Endodermal cell (in vitro differentiated cells): ENCODE measurements around the gene MLLT6. TPM values are rescaled to one million over a fixed set of nuclear protein-coding genes. Genes with fewer than 3 reads are reported as not detected.

ENCODE experiments used
- DNase-seq: peaks from one replicate; pipeline ENCODE4 v3.0.0-alpha.2; 2017
- H3K27ac ChIP-seq: 2 replicates; pipeline ENCODE4 v1.5.1; 2013; ENCODE audit warnings: mild to moderate bottlenecking, low read depth, low read length, moderate library complexity
- H3K27me3 ChIP-seq: 2 replicates; pipeline ENCODE4 v1.6.1; 2013; ENCODE audit warnings: mild to moderate bottlenecking, low read length, moderate library complexity; ENCODE audit not compliant: insufficient read depth, control insufficient read depth, poor library complexity, severe bottlenecking
- H3K36me3 ChIP-seq: 2 replicates; pipeline ENCODE4 v1.7.0; 2013; ENCODE audit warnings: mild to moderate bottlenecking, low read length, moderate library complexity; ENCODE audit not compliant: control insufficient read depth, insufficient read depth
- H3K4me1 ChIP-seq: one replicate; pipeline ENCODE4 v1.7.0; 2013; ENCODE audit warnings: low read length; ENCODE audit not compliant: control insufficient read depth, insufficient read depth
- H3K4me3 ChIP-seq: 2 replicates; pipeline ENCODE4 v1.5.1; 2013; ENCODE audit warnings: mild to moderate bottlenecking, low read length, moderate library complexity
- H3K9ac ChIP-seq: 2 replicates; pipeline ENCODE4 v1.6.1; 2013; ENCODE audit warnings: mild to moderate bottlenecking, low read length, moderate library complexity; ENCODE audit not compliant: poor library complexity, severe bottlenecking; ENCODE audit errors: extremely low read depth
- H3K9me3 ChIP-seq: 2 replicates; pipeline ENCODE4 v1.6.1; 2013; ENCODE audit warnings: mild to moderate bottlenecking, low read length, moderate library complexity; ENCODE audit not compliant: control insufficient read depth
- H3K27ac Mint-ChIP-seq: 2 replicates; pipeline ENCODE4 v1.8.0; 2020; ENCODE audit warnings: mixed read lengths
- H3K27me3 Mint-ChIP-seq: 2 replicates; pipeline ENCODE4 v1.8.0; 2021; ENCODE audit warnings: mild to moderate bottlenecking, mixed read lengths; ENCODE audit not compliant: insufficient read depth
- H3K36me3 Mint-ChIP-seq: 2 replicates; pipeline ENCODE4 v1.8.0; 2020; ENCODE audit warnings: low read depth, mixed read lengths
- H3K4me1 Mint-ChIP-seq: 2 replicates; pipeline ENCODE4 v1.8.0; 2020; ENCODE audit warnings: mixed read lengths
- H3K4me3 Mint-ChIP-seq: 2 replicates; pipeline ENCODE4 v1.8.0; 2020; ENCODE audit warnings: mild to moderate bottlenecking, moderate library complexity, mixed read lengths
- H3K9me3 Mint-ChIP-seq: 2 replicates; pipeline ENCODE4 v1.8.0; 2020; ENCODE audit warnings: mild to moderate bottlenecking, mixed read lengths
- WGBS, 2 experiments: methylation state at CpG; one replicate each; pipeline versions ENCODE4 v1.1.5 to v1.1.7; 2013; ENCODE audit warnings: missing lambda C conversion rate in 2 of 2, mixed read lengths in 1 of 2; ENCODE audit not compliant: insufficient coverage in 1 of 2, insufficient read length in 1 of 2; 5-methylcytosine and 5-hydroxymethylcytosine counted together
- total RNA-seq, 2 donors: library from RNA; stranded (reverse); fragmentation: NEBNext Ultra II Directional in 1 of 2; extraction: Animal tissue kit (Norgen Biotek cat#: 25700) in 1 of 2; gene quantifications; 2 replicates in 1 of 2; 3 replicates in 1 of 2; pipeline ENCODE4 v1.2.1, GENCODE V29; 2021
- TF ChIP-seq, protein P1 (sequence below): fragments of 200-600 bp; sonication (generic); conservative IDR thresholded peaks from 2 replicates; pipeline ENCODE4 v1.5.0; 2021; ENCODE audit warnings: antibody characterized with exemption, mild to moderate bottlenecking

Gene MLLT6
- total RNA-seq, 2 donors from 2014 or later = 112 to 127 TPM

DNA sequence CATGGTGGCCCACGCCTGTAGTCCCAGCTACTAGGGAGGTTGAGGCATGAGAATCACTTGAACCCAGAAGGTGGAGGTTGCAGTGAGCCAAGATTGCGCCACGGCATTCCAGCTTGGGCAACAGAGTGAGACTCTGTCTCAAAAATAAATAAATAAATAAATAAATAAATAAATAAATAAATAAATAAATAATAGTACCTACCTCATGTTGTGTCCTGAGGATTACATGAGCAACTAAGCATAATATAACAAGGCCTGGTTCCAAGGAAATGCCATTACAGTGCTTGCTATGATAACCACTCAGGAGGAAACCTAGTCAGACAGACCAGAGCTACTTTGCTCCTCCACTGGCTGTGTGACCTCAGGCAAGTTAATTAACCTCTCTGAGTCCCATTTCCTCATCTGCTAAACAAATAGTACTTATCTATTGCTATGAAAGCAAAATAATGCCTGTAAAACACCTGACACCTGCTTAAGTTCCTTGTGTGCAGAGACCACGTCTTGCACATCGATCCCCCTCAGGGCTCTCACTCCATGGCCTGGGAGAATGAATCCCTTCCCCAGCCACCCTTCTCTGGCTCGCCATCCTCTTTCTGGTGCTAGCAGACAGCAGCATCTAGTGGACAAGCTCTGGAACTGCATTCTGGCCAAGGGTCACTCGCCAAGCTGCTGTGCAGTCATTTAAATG lies 37.8 kb upstream of the MLLT6 start:
- peak; percentile 94 for DNase-seq
- peaks cover 14% of the 10 kb centered on the region for H3K4me1 Mint-ChIP-seq
- Histone ChIP-seq H3K9ac (no peak overlapping the region), H3K27ac (no peak overlapping the region), H3K9me3 (no peaks in the 10 kb centered on the region), H3K36me3 (no peaks in the 10 kb centered on the region), H3K4me1 (peaks cover 7% of the 10 kb centered on the region), H3K4me3 (no peak overlapping the region), H3K27me3 (peaks cover 44% of the 10 kb centered on the region)
- peaks cover 58% of the 10 kb centered on the region for H3K27me3 Mint-ChIP-seq
- TF ChIP-seq, protein P1, sequence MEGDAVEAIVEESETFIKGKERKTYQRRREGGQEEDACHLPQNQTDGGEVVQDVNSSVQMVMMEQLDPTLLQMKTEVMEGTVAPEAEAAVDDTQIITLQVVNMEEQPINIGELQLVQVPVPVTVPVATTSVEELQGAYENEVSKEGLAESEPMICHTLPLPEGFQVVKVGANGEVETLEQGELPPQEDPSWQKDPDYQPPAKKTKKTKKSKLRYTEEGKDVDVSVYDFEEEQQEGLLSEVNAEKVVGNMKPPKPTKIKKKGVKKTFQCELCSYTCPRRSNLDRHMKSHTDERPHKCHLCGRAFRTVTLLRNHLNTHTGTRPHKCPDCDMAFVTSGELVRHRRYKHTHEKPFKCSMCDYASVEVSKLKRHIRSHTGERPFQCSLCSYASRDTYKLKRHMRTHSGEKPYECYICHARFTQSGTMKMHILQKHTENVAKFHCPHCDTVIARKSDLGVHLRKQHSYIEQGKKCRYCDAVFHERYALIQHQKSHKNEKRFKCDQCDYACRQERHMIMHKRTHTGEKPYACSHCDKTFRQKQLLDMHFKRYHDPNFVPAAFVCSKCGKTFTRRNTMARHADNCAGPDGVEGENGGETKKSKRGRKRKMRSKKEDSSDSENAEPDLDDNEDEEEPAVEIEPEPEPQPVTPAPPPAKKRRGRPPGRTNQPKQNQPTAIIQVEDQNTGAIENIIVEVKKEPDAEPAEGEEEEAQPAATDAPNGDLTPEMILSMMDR = peak; percentile 98
- H3K36me3 Mint-ChIP-seq = no peaks in the 10 kb centered on the region
- H3K4me3 Mint-ChIP-seq = no peak overlapping the region
- no peaks in the 10 kb centered on the region for H3K9me3 Mint-ChIP-seq
- no peak overlapping the region for H3K27ac Mint-ChIP-seq
- WGBS, 2 experiments = 23 to 25% methylated on average over 4 to 5 of the region's 7 CpGs

DNA sequence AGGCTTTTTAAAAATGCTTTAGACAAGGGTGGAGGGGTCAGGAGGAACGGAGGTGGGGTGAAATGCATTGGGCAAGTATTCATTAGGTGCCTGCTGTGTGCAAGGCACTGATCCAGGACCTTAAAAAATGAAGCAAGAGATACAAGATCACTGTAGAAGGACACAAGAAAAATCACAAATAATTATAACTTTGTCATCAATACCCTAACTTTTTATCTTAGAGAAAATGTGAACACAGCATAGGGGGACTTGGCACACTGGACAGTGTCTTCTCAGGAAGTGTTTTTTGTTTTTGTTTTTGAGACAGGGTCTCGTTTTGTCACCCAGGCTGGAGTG lies 37.3 kb upstream of the MLLT6 start:
- Mint-ChIP-seq H3K4me3 (no peak overlapping the region), H3K27ac (no peak overlapping the region), H3K27me3 (peaks cover 62% of the 10 kb centered on the region), H3K9me3 (no peaks in the 10 kb centered on the region), H3K4me1 (peaks cover 17% of the 10 kb centered on the region), H3K36me3 (no peaks in the 10 kb centered on the region)
- H3K9me3 ChIP-seq = no peaks in the 10 kb centered on the region
- no peak overlapping the region for H3K27ac ChIP-seq
- H3K4me1 ChIP-seq = peaks cover 13% of the 10 kb centered on the region
- 37 to 60% methylated on average over 1 to 2 of the region's 2 CpGs for WGBS, 2 experiments
- peaks cover 49% of the 10 kb centered on the region for H3K27me3 ChIP-seq
- H3K9ac ChIP-seq = no peak overlapping the region
- TF ChIP-seq, protein P1 = no peak
- no peaks in the 10 kb centered on the region for H3K36me3 ChIP-seq
- DNase-seq = no peak
- no peak overlapping the region for H3K4me3 ChIP-seq

DNA sequence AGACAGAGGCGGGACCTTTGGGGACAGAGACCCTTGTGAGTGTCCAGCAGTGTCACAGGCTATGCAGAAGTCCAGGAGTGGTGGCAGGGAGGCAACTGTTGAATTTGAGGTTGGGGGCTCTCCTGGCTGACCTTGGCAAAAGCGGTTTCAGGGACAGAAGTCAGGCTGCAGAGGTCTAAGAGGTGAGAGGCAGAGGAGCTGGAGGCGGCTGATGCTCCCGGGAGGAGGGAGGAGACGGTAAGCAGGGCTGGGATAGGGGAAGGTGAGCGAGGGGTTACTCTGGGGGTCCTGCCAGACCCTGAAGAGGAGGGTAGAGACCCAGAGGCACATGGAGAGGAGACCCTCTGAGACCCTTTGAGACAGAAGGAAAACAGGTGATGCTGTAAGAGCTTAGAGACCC lies 35.6 kb upstream of the MLLT6 start:
- WGBS, 2 experiments = 33 to 42% methylated on average over 5 to 6 of the region's 6 CpGs
- Histone ChIP-seq H3K4me3 (no peak overlapping the region), H3K36me3 (no peaks in the 10 kb centered on the region), H3K9ac (no peak overlapping the region), H3K27ac (no peak overlapping the region), H3K9me3 (no peaks in the 10 kb centered on the region), H3K4me1 (peaks cover 17% of the 10 kb centered on the region), H3K27me3 (peaks cover 66% of the 10 kb centered on the region)
- Mint-ChIP-seq H3K9me3 (no peaks in the 10 kb centered on the region), H3K4me3 (no peak overlapping the region), H3K4me1 (peaks cover 17% of the 10 kb centered on the region), H3K36me3 (no peaks in the 10 kb centered on the region), H3K27ac (no peak overlapping the region), H3K27me3 (peaks cover 72% of the 10 kb centered on the region)
- DNase-seq = no peak
- TF ChIP-seq, protein P1 = no peak
